ENCODE data around the gene TCF3.

DNA sequence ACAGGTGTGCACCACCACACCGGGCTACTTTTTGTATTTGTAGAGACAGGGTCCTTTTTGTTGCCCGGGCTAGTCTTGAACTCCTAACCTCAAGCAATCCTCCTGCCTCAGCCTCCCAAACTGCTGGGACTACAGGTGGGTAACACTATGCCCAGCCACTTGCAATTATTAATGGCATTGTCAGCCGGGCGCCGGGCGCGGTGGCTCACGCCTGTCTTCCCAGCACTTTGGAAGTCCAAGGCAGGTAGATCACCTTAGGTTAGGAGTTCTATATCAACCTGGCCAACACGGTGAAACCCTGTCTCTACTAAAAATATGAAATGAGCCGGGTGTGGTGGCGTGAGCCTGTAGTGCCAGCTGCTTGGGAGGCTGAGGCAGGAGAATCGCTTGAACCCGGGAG, 81.6 kb downstream of the TCF3 start:
- TF ChIP-seq CTCF (IDR thresholded peaks at IDR 0.05 in 2 of 3, conservative IDR thresholded peaks at IDR 0.05 in 1 of 3; ENCODE audit: control insufficient read depth in 2 of 3, extremely low read depth in 1 of 3, insufficient read depth in 1 of 3, low read depth in 3 of 3, low read length in 3 of 3) (no peak), CEBPB (IDR thresholded peaks at IDR 0.05; ENCODE audit: borderline replicate concordance in 1 of 2, low read depth in 2 of 2, low read length in 2 of 2) (no peak), EZH2 (IDR thresholded peaks at IDR 0.05; ENCODE audit: borderline replicate concordance, control insufficient read depth, low read depth, low read length) (no peak), RB1 (IDR thresholded peaks at IDR 0.05; ENCODE audit: borderline replicate concordance) (no peak), POLR2AphosphoS5 (IDR thresholded peaks at IDR 0.05; ENCODE audit: low read length) (no peak), NFYB (IDR thresholded peaks at IDR 0.05; ENCODE audit: insufficient read depth, low read depth, low read length) (no peak), SUZ12 (IDR thresholded peaks at IDR 0.05; ENCODE audit: unreplicated experiment) (no peak), FOXM1 (IDR thresholded peaks at IDR 0.05; ENCODE audit: low read depth, low read length) (no peak)
- TF ChIP-seq, protein P1, sequence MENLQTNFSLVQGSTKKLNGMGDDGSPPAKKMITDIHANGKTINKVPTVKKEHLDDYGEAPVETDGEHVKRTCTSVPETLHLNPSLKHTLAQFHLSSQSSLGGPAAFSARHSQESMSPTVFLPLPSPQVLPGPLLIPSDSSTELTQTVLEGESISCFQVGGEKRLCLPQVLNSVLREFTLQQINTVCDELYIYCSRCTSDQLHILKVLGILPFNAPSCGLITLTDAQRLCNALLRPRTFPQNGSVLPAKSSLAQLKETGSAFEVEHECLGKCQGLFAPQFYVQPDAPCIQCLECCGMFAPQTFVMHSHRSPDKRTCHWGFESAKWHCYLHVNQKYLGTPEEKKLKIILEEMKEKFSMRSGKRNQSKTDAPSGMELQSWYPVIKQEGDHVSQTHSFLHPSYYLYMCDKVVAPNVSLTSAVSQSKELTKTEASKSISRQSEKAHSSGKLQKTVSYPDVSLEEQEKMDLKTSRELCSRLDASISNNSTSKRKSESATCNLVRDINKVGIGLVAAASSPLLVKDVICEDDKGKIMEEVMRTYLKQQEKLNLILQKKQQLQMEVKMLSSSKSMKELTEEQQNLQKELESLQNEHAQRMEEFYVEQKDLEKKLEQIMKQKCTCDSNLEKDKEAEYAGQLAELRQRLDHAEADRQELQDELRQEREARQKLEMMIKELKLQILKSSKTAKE (IDR thresholded peaks at IDR 0.05; ENCODE audit: low read depth, poor library complexity, severe bottlenecking), result no peak

All from GM12878 (cell line).